Measurements from ENCODE around the gene FBXL4. TPM values are rescaled to one million over a fixed set of nuclear protein-coding genes. Genes with fewer than 3 reads are reported as not detected.

FBXL4 gene
- total RNA-seq, 2 experiments from 2014 or later, result 16.4 to 17.5 TPM

GRCh38 chr6:98931696-98932095 lies 16.1 kb downstream of the FBXL4 start:
- Mint-ChIP-seq H3K36me3 (ENCODE audit: low read depth) (peaks cover 50% of the 10 kb centered on the region), H3K9me3 (no peaks in the 10 kb centered on the region), H3K27ac (no peak overlapping the region), H3K4me3 (no peak overlapping the region), H3K27me3 (no peaks in the 10 kb centered on the region), H3K4me1 (ENCODE audit: low read depth) (peaks cover 39% of the 10 kb centered on the region)
- no peak for ATAC-seq
- ChIA-PET CTCF (interaction anchor here (1.5 kb wide), 1 partner anchor 8 kb away, joined by 4 read pairs; no protein-coding TSS in a partner anchor), POLR2A (no interaction called here)
- intact Hi-C loops (cut with micrococcal nuclease), result no loop called here
- DNase-seq, result no peak
- TF ChIP-seq CTCF (IDR thresholded peaks at IDR 0.05), result no peak

GRCh38 chr6:98929498-98930060 lies 18.2 kb downstream of the FBXL4 start:
- no peak overlapping the region for H3K27ac Mint-ChIP-seq
- ATAC-seq (no peak), DNase-seq (no peak)
- intact Hi-C loops (cut with micrococcal nuclease), result no loop called here
- H3K4me3 Mint-ChIP-seq, result no peak overlapping the region
- ChIA-PET POLR2A (no interaction called here), CTCF (no interaction called here)
- H3K27me3 Mint-ChIP-seq, result no peaks in the 10 kb centered on the region
- no peak for TF ChIP-seq CTCF (IDR thresholded peaks at IDR 0.05)
- peaks cover 54% of the 10 kb centered on the region for H3K36me3 Mint-ChIP-seq (ENCODE audit: low read depth)
- H3K4me1 Mint-ChIP-seq (ENCODE audit: low read depth), result peaks cover 36% of the 10 kb centered on the region
- H3K9me3 Mint-ChIP-seq, result no peaks in the 10 kb centered on the region

GRCh38 chr6:98928688-98929087 lies 19.1 kb downstream of the FBXL4 start:
- POLR2A ChIA-PET, result no interaction called here
- ATAC-seq (no peak), DNase-seq (no peak)
- no peak for TF ChIP-seq CTCF (IDR thresholded peaks at IDR 0.05)
- H3K9me3 Mint-ChIP-seq, result no peaks in the 10 kb centered on the region
- H3K4me1 Mint-ChIP-seq (ENCODE audit: low read depth), result peaks cover 30% of the 10 kb centered on the region
- CTCF ChIA-PET, result no interaction called here
- H3K36me3 Mint-ChIP-seq (ENCODE audit: low read depth), result peaks cover 47% of the 10 kb centered on the region
- intact Hi-C loops (cut with micrococcal nuclease), result no loop called here
- H3K27me3 Mint-ChIP-seq, result no peaks in the 10 kb centered on the region
- H3K27ac Mint-ChIP-seq, result no peak overlapping the region
- no peak overlapping the region for H3K4me3 Mint-ChIP-seq

- H3K27me3 Mint-ChIP-seq, result no peaks in the 10 kb centered on the region
- no peaks in the 10 kb centered on the region for H3K9me3 Mint-ChIP-seq
- ChIA-PET CTCF (no interaction called here), POLR2A (no interaction called here)
- no peak for ATAC-seq
- intact Hi-C loops (cut with micrococcal nuclease), result no loop called here
- H3K36me3 Mint-ChIP-seq (ENCODE audit: low read depth), result peaks cover 49% of the 10 kb centered on the region
- peaks cover 23% of the 10 kb centered on the region for H3K4me1 Mint-ChIP-seq (ENCODE audit: low read depth)
- DNase-seq, result no peak
- TF ChIP-seq CTCF (IDR thresholded peaks at IDR 0.05), result no peak
- H3K27ac Mint-ChIP-seq, result no peak overlapping the region
- H3K4me3 Mint-ChIP-seq, result no peak overlapping the region
Measured at GRCh38 chr6:98927534-98927933, 20.2 kb downstream of the FBXL4 start.

GRCh38 chr6:98925831-98926230 lies 21.9 kb downstream of the FBXL4 start:
- H3K4me1 Mint-ChIP-seq (ENCODE audit: low read depth), result peaks cover 27% of the 10 kb centered on the region
- H3K9me3 Mint-ChIP-seq, result no peaks in the 10 kb centered on the region
- H3K27ac Mint-ChIP-seq, result no peak overlapping the region
- H3K4me3 Mint-ChIP-seq, result no peak overlapping the region
- ChIA-PET CTCF (no interaction called here), POLR2A (no interaction called here)
- H3K27me3 Mint-ChIP-seq, result no peaks in the 10 kb centered on the region
- intact Hi-C loops (cut with micrococcal nuclease), result no loop called here
- ATAC-seq (no peak), DNase-seq (no peak)
- peaks cover 44% of the 10 kb centered on the region for H3K36me3 Mint-ChIP-seq (ENCODE audit: low read depth)
- no peak for TF ChIP-seq CTCF (IDR thresholded peaks at IDR 0.05)
